ENCODE measurements around the gene AFAP1.
"Not testable (repeated sequence)": the region's sequence is repeated elsewhere in the genome, so short reads cannot be mapped to it uniquely, and the experiment has no call there.

The AFAP1 gene

GRCh38 chr4:7924570-7924969 is 15.1 kb downstream of the AFAP1 start:
- FAIRE-seq (no peak), DNase-seq (ENCODE audit: extremely low spot score, insufficient read length, low read depth) (no peak)

DNA sequence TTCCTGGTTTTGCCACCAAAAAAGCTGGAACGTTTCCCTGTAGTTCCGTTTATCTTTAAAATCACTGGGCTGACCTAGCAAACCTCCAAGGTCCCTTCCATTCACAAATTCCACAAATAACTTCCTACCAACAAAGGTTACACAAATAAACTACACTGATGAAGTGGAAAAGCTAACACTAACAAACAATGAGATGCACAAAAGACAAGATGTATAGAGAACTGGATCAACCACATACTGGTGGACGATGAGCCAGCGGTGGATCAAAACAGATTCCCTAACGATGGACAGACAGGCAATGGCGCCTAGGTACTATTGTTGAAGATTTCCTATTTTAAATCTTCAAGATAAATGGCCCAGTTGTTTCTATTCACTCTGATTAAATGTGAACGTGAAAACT is 15.5 kb downstream of the AFAP1 start:
- FAIRE-seq (no peak), DNase-seq (ENCODE audit: extremely low spot score, insufficient read length, low read depth) (no peak)

GRCh38 chr4:7922466-7922865 is 17.2 kb downstream of the AFAP1 start:
- FAIRE-seq, result no peak

GRCh38 chr4:7918981-7919380 is 20.7 kb downstream of the AFAP1 start:
- FAIRE-seq, result no peak
- DNase-seq (ENCODE audit: extremely low spot score, insufficient read length, low read depth), result no peak

More at GRCh38 chr4:7922466-7922865, 17.2 kb downstream of the AFAP1 start:
- DNase-seq (ENCODE audit: extremely low spot score, insufficient read length, low read depth), result no peak

- not testable (repeated sequence) for FAIRE-seq
Measured at GRCh38 chr4:7918187-7918586, 21.5 kb downstream of the AFAP1 start.

DNA sequence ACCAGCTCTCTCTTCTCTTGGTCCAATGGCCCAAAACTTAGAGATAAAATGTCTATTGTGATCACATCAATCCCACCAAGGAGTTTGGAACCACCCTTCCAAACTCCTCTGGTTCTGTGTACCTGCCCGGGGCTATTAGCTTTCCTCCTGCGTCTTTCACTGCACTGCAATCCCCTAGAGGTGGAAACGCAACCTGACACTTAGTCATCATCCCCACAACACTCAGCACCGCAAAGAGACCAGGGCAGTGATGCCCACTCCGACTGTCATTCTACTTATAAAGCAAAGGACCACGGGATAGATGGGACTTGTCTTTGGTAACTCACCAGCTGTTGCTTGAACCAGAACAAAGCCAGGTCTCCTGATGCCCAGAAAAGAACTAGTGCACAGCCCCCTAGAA is 22.0 kb downstream of the AFAP1 start:
- no peak for FAIRE-seq
- no peak for DNase-seq (ENCODE audit: extremely low spot score, insufficient read length, low read depth)

More at GRCh38 chr4:7918187-7918586, 21.5 kb downstream of the AFAP1 start:
- DNase-seq (ENCODE audit: extremely low spot score, insufficient read length, low read depth), result not testable (repeated sequence)

GRCh38 chr4:7915875-7916242 is 23.8 kb downstream of the AFAP1 start:
- FAIRE-seq, result no peak

DNA sequence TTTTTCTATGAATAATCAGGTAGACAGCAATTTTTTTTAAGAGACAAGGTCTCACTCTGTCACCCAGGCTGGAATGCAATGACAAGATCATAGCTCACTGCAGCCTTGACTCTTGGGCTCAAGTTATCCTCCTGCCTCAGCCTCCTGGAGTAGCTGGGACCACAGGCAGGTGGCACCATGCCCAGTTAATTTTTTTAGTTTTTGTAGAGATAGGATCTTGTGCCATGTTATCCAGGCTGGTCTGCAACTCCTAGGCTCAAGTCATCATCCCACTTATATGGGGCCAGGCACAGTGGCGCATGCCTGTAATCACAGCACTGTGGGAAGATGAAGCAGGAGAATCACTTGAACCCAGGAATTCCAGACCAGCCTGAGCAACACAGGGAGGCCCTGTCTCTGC is 26.8 kb downstream of the AFAP1 start:
- DNase-seq (ENCODE audit: extremely low spot score, insufficient read length, low read depth), result no peak
- no peak for FAIRE-seq

More at GRCh38 chr4:7915875-7916242, 23.8 kb downstream of the AFAP1 start:
- no peak for DNase-seq (ENCODE audit: extremely low spot score, insufficient read length, low read depth)

DNA sequence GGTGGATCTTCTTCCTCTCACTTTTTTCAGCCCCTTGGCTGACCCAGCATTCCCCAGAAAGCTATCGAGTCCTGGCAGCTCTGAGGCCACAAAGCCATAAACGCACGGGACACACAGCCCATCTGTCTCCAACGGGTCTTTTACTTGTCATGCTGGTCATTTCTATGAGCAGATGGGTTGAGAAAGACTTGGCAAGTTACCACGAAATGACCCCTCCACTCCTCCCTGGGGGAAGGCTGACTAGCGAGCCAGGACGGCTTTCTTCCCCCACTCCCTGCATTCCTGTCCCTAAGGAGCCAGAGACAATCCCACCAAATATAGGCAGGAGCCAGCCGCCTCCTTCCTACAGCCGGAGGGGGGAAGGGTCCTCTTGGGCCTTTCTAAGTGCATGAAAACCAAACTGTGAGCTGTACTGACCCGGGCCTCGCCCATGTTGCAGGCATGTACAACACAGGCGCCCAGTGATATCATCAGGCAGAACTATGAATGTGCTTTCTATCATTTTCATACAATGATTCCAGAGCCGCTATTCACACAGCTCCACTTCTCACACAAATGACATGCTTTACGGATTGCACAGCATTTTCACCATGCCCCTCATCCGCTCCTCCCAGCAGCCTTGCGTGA is 28.6 kb downstream of the AFAP1 start:
- no peak for FAIRE-seq
- DNase-seq (ENCODE audit: extremely low spot score, insufficient read length, low read depth), result no peak

DNA sequence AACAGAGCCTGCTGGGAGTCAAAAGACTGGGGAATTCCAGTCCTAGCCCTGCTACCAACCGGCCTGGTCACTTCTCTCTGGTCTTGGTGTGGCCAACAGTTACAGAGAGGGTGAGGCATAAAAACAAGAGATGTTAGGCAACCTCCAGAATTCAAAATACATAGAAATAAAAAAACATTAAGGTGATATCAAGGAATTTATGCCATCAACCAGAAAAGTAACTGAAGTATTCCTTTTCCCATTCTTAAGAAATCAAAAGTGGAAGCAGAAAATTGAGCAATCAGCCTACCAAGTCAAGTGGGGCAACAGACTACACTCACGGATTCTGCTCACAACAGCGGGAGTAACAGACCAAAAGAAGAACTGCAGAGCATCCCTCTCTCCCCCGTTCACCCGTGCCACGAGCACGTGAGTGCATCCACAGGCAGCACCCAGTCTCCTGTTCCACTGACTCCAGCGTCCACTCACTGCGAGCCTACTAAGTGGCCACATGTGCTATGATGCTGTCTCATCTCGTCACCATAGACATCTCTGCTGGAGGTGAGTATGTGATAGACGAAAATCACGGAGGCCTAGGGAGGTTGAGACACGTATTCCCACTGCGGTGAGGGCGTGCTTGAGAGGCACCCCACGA is 29.3 kb downstream of the AFAP1 start:
- DNase-seq (ENCODE audit: extremely low spot score, insufficient read length, low read depth) (no peak), FAIRE-seq (no peak)

DNA sequence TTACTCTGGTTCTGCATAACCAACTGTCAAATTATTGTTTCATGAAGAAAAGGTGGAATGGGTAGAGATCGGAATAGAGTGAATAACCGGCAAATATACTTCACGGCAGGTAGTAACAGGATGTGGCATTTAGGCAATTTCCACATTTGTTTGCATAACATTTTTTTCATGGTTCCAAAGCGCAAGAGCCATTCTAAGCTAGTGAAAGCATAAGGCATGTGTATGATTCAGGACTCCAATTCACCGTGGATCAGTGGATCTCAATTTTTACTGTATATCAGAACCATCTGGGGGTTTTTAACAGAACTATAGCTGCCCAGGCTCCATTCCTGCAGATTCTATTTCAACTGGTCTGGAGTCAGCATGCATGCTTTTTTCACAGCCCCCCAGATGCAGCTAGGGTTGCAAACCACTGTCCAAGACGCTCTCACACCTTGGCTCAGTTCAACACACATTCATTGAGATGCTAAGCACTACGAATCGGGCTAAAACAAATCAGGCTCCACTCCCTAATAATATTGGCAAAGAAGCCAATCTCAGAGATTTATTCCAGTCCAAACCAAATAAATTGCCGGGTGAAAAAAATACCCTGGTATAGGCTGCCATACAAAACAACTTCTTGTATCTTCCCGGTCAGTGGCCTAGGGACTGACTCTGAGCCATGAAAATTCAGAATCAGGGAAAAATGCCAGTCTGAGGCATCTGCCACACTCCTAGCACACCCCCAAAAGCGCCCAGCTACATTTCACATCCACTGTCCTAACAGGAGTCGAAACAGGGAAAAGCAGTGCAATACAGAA is 30.0 kb downstream of the AFAP1 start:
- no peak for DNase-seq (ENCODE audit: extremely low spot score, insufficient read length, low read depth)
- FAIRE-seq, result no peak

DNA sequence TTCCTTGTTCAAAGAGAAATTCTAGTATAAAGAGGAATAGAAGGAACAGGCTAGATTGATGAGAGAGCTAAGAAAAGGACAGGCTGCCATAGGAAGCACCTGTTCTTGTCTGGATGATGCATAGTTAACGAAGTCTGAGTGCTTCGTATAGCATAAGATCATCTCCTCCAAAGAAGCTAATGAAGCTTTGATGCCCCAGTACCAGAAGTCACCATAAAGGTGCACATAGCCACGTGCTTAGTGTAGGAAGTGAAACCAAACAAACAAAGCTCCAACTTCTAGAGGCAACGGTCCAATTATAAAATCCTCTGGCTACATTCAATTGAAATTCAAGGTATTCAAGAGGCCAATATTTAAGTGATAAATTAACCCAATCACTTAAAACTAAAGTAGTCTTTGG is 31.0 kb downstream of the AFAP1 start:
- FAIRE-seq (no peak), DNase-seq (ENCODE audit: extremely low spot score, insufficient read length, low read depth) (no peak)

GRCh38 chr4:7907142-7907541 is 32.5 kb downstream of the AFAP1 start:
- FAIRE-seq, result no peak
- no peak for DNase-seq (ENCODE audit: extremely low spot score, insufficient read length, low read depth)

GRCh38 chr4:7906171-7906701 is 33.4 kb downstream of the AFAP1 start:
- DNase-seq (ENCODE audit: extremely low spot score, insufficient read length, low read depth) (no peak), FAIRE-seq (no peak)

GRCh38 chr4:7904952-7905915 is 34.4 kb downstream of the AFAP1 start:
- no peak for FAIRE-seq

DNA sequence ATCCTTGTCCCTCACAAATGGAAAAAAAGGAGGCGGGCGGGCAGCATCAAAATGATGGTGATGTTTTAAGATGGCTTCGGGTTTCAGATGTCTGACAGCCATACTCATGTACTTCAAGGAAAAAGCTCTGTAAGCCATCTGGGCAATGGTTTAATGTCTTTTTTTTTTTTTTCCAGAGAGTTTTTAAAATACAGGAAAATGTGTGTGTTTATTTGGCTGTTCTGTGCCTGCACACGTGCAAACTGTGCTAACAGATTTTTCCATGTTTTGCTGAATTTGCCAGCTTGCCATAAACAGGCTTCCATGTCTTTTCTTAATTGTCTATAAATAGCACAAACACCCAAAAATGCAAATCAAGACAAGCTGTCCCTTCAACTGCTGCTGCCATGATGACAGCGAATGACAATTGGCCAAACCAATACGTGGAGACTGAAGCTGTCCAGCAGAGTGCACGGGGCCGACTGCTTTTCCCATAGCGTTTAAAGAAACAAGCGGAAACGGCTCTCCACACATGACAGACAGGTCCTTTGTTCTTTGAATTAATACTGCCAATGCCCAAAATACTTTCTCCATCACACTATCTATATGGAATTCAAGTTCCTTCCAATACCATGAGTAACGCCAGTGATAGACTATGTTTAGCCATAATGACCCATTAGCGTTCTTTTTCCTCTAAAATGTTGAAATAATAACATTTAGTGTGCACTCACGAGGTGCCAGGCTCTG is 35.7 kb downstream of the AFAP1 start:
- FAIRE-seq (no peak), DNase-seq (ENCODE audit: extremely low spot score, insufficient read length, low read depth) (no peak)

More at GRCh38 chr4:7904952-7905915, 34.4 kb downstream of the AFAP1 start:
- no peak for DNase-seq (ENCODE audit: extremely low spot score, insufficient read length, low read depth)

DNA sequence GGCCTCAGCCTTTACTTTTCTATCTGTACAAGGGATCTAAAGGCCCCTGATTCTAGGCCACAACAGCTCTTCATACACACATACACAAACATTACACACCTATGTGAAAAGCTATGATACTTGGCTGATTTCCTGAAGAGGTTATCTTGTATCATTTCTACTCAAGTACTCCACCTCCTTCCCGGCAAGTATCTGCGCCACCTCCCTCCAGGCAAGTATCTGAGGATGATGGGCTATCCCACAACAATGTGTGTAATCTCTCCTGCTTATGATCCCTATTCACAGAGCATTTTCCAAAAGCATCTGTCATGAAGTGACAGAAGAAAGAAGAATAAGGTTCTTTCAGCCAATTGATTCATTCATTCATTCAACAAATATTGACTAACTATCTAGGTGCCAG is 36.8 kb downstream of the AFAP1 start:
- DNase-seq (ENCODE audit: extremely low spot score, insufficient read length, low read depth) (no peak), FAIRE-seq (no peak)

- FAIRE-seq, result no peak
- no peak for DNase-seq (ENCODE audit: extremely low spot score, insufficient read length, low read depth)
Measured at GRCh38 chr4:7902101-7902553, 37.5 kb downstream of the AFAP1 start.

DNA sequence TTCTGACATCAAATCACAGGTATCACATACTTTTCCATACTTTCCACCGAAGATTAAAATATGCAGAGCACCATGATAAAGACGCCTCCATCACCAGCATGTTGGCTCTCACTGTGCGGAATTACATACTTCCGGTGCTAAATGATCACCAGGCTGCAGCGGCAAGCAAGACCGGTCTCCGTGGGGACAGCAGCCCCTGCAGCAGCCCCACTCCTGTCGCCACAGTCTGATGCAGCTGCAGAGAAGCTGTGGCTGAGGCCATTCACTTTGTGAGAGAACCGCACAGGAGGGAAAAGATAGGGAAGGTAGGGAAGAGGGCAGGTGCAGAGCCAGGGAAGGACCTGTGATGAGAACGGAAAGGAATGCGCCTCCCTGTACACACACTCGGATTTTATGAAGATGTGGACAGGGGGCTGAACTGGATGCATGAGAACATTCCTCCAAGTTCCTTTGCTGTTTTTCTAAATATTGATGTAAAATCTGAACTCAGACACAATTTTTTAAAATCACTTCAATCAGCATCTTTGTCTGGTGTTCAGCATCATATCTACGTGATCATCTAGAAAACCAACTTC is 38.3 kb downstream of the AFAP1 start:
- no peak for FAIRE-seq
- DNase-seq (ENCODE audit: extremely low spot score, insufficient read length, low read depth), result no peak
